Stimulated activated CD8-positive, alpha-beta memory T cell treated with anti-CD3 and anti-CD28 coated beads, Interleukin-7, amount 100 ng/mL, for 48 hours (primary cell): Measurements from ENCODE around the gene PLN.

Experiments
- DNase-seq, 2 donors: peaks; one replicate each; pipeline ENCODE4 v3.0.0-alpha.2; 2020; ENCODE audit warnings: low read depth in 1 of 2; ENCODE audit errors: extremely low read depth in 1 of 2

Gene PLN

DNA sequence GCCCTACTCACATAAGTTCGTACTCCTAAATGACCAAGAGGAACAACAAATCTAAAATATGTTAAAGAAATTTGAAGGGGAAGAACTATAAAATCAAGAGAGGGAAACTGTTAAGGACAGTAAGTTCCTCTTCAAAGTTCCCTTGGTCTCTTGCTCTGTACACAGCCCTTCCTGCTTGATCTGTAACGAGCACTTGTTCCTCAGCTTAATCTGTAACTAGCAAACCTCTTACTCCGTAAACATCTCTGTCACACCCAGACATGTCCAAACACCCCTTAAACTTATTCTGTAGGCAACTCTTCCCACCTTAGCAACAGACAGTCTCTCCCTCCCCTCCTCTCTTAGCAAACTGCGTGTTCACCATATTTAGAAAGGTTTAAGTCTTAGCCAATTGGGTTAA is 29.9 kb downstream of the PLN start:
- no peak for DNase-seq

DNA sequence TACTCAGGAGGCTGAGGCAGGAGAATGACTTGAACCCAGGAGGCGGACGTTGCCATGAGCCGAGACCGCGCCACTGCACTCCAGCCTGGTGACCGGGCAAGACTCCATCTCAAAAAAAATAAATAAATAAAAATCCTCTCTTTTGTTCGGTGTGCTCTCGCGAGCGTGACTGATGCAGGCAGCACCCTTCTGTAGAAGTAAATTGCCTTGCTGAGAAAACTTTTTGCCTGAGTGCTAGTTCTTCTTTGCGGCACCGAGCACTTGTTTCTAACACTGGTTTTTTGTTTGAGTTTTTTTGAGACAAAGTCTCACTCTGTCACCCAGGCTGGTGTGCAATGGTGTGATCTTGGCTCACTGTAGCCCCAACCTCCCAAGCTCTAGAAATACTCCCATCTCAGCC is 30.5 kb downstream of the PLN start:
- DNase-seq: no peak

DNA sequence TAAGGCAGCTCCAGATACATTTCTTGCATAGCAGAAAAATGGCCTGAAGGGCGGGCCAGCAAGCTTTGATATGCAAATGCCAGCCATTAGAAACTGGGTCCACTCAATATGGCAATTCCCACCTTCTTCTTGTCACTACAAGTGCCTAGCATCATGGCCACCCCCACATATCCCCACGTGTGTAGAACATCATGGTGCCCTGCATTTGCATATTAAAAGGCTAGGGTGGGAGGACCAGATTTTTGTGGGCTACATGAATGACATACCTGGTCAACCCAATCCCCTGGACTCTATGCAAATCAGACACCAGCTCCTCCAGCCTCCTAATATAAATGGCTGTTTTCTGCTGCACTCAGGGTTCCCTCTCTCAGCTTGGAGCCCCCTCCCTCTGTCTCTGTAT is 31.7 kb downstream of the PLN start:
- no peak for DNase-seq

GRCh38 chr6:118580585-118581419 is 32.7 kb downstream of the PLN start:
- no peak for DNase-seq

GRCh38 chr6:118581489-118581959 is 33.4 kb downstream of the PLN start:
- no peak for DNase-seq

DNA sequence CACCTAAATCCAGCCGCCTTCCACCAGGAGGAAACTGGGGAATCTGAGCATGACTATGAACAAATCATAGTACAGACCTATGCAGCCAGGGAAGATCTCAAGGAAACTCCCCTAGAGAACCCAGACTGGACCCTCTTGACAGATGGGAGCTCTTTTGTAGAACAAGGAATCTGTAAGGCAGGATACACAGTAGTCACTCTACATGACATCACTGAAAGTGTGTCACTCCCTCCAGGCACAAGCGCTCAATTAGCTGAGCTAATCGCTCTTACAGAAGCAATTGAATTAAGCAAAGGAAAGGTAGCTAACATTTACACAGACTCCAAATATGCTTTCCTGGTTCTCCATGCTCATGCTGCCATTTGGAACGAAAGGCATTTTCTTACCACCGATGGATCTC is 36.8 kb downstream of the PLN start:
- no peak for DNase-seq

- no peak for DNase-seq
Measured at GRCh38 chr6:118586746-118587485, 38.8 kb downstream of the PLN start.

DNA sequence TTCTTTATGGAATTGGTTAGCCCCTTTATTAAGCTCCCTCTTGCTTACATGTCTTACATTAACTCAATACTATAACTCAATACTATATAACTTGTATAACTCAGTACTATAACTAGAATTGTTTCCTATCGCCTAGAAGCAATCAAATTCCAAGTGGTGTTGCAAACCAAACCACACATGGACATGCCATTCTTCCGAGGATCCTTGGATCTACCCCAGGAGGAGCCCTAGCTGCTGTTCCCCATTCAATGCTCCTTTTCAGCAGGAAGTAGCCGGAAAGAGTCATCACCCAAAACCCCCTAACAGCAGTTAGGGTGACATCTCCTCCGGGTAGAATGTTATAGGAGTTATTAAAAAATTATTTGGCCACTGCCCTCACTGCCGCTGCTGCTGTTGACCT is 40.5 kb downstream of the PLN start:
- no peak for DNase-seq

GRCh38 chr6:118589186-118589585 is 41.1 kb downstream of the PLN start:
- no peak for DNase-seq

DNA sequence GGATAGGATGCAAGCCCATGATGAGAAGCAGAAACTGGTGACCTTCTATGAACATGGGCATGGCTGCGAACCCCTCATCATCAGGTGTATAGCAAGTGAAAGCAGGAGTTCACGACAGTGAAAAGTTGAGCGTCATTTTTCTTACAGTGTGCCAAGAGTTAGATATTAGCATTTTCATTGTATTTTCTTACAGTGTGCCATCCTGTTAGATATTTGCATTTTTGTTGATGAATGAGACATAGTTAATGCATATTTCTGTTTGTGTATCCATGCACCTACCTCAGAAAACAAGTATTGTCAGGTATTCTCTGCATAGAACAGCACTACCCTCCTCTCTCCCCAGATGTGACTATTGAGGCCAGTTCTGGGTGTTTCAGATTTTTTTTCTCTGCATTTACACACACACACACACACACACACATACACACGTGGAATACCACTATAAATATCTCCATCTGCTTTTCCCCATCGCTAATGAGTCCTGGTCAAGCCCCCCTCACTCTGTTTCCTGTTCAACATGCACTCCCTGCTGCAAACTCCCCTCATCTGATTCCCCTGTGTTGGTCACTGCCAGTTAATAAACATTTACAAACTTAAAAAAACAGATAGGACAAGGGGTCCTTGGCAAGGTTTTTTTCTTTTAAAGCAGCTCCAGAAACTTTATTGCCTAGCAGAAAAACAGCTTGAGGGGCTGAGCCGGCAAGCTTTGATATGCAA is 41.7 kb downstream of the PLN start:
- no peak for DNase-seq

- no peak for DNase-seq
Measured at GRCh38 chr6:118591897-118592296, 43.8 kb downstream of the PLN start.

GRCh38 chr6:118594877-118595276 is 46.8 kb downstream of the PLN start:
- no peak for DNase-seq

GRCh38 chr6:118596774-118597320 is 48.8 kb downstream of the PLN start:
- no peak for DNase-seq

GRCh38 chr6:118597636-118598035 is 49.5 kb downstream of the PLN start:
- DNase-seq: no peak

GRCh38 chr6:118598324-118598723 is 50.2 kb downstream of the PLN start:
- DNase-seq: no peak

GRCh38 chr6:118602300-118602699 is 54.2 kb downstream of the PLN start:
- no peak for DNase-seq

- no peak for DNase-seq
Measured at GRCh38 chr6:118603372-118603771, 55.3 kb downstream of the PLN start.

- DNase-seq: no peak
Measured at GRCh38 chr6:118606268-118606667, 58.2 kb downstream of the PLN start.

DNA sequence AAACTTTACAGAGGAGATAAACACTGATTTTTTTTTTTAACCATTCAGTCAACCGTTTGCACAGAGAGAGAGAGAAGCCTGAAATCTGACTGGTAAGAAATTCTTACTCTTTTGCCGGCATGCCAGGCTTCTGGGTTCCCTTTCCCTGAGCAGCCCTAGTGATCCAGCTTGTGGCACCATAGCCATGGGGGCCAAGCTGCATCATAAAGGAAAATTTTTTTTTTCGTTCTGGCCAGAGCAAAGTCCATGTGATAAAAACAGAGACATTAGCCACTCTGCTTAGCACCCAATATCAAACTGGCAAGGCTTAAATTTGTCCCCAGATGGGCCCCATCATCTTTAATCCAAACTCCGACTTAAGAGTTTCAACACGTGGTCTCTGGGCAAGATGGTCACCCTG is 58.8 kb downstream of the PLN start:
- no peak for DNase-seq
